ENCODE measurements around the gene ATF7IP.

- TF ChIP-seq CTCF (IDR thresholded peaks at IDR 0.05) = no peak
- no peak for TF ChIP-seq POLR2AphosphoS5 (IDR thresholded peaks at IDR 0.05; ENCODE audit: insufficient read depth in 1 of 2, low read depth in 1 of 2)
These were observed 43.1 kb upstream of the ATF7IP start for GRCh38 chr12:14322403-14322802.

All from vagina (tissue), 2 donors.